HEK293 (cell line): Measurements from ENCODE around the gene GBA2.

Source experiments
- CTCF ChIA-PET: fragments of 350-600 bp; formaldehyde crosslinking; extraction: SDS; loops from one replicate; lab custom pipeline; 2021; ENCODE audit warnings: antibody characterized with exemption; lab: Yijun Ruan, JAX
- POLR2A ChIA-PET: fragments of 300-600 bp; formaldehyde crosslinking; extraction: SDS; loops from one replicate; lab custom pipeline; 2020; ENCODE audit warnings: antibody characterized with exemption, inconsistent platforms; lab: Yijun Ruan, JAX
- H3K27ac ChIP-seq: fragments of 200-500 bp; sonication (Bioruptor generic); 2 replicates; pipeline ENCODE4 v1.5.1; 2014; ENCODE audit warnings: low read depth, low read length, control low read depth, inconsistent platforms; ENCODE audit errors: extremely low read depth
- H3K36me3 ChIP-seq, 2 experiments: fragments of 200-500 bp in 1 of 2; sonication (Bioruptor generic) in 1 of 2; 1 replicate in 1 of 2; 2 replicates in 1 of 2; pipeline ENCODE4 v1.5.1; 2014 to 2017; ENCODE audit warnings: inconsistent platforms in 2 of 2, low read length in 2 of 2; ENCODE audit not compliant: control insufficient read depth in 2 of 2, insufficient read depth in 1 of 2
- H3K4me1 ChIP-seq: fragments of 200-500 bp; sonication (Bioruptor generic); 2 replicates; pipeline ENCODE4 v1.5.1; 2014; ENCODE audit warnings: mild to moderate bottlenecking, low read length, inconsistent platforms; ENCODE audit not compliant: control insufficient read depth, insufficient read depth
- H3K4me3 ChIP-seq: 2 replicates; pipeline ENCODE4 v1.5.1; 2011; ENCODE audit warnings: low read depth, mild to moderate bottlenecking, control low read depth, low read length, moderate library complexity
- H3K9me3 ChIP-seq: fragments of 200-500 bp; sonication (Bioruptor generic); 2 replicates; pipeline ENCODE4 v1.5.1; 2014; ENCODE audit warnings: low read depth, low read length, inconsistent platforms; ENCODE audit not compliant: control insufficient read depth, insufficient read depth
- BCL11A ChIP-seq: fragments of 450-650 bp; formaldehyde crosslinking; IDR thresholded peaks from 2 replicates; pipeline ENCODE4 v1.5.1; 2016; ENCODE audit warnings: low read depth, missing biosample characterization, missing genetic modification characterization
- BCL11B ChIP-seq: fragments of 450-650 bp; formaldehyde crosslinking; IDR thresholded peaks from 2 replicates; pipeline ENCODE4 v1.5.1; 2016; ENCODE audit warnings: low read depth, missing biosample characterization, missing genetic modification characterization
- FEZF1 ChIP-seq: fragments of 450-650 bp; formaldehyde crosslinking; IDR thresholded peaks from 2 replicates; pipeline ENCODE4 v1.5.1; 2016; ENCODE audit warnings: missing biosample characterization, missing genetic modification characterization
- OSR2 ChIP-seq: fragments of 450-650 bp; formaldehyde crosslinking; IDR thresholded peaks from 2 replicates; pipeline ENCODE4 v1.5.1; 2016; ENCODE audit warnings: missing biosample characterization, missing genetic modification characterization
- REPIN1 ChIP-seq: fragments of 450-650 bp; formaldehyde crosslinking; IDR thresholded peaks from 2 replicates; pipeline ENCODE4 v1.5.1; 2017; ENCODE audit warnings: missing biosample characterization, missing genetic modification characterization, low read depth
- SCRT1 ChIP-seq: fragments of 450-650 bp; formaldehyde crosslinking; IDR thresholded peaks from 2 replicates; pipeline ENCODE4 v1.5.1; 2016; ENCODE audit warnings: missing biosample characterization, missing genetic modification characterization, borderline replicate concordance
- ZBTB11 ChIP-seq: fragments of 450-650 bp; formaldehyde crosslinking; conservative IDR thresholded peaks from 2 replicates; pipeline ENCODE4 v1.5.1; 2016; ENCODE audit warnings: low read depth, missing biosample characterization, missing genetic modification characterization
- ZFP69B ChIP-seq: fragments of 450-650 bp; formaldehyde crosslinking; IDR thresholded peaks from 2 replicates; pipeline ENCODE4 v1.5.1; 2016; ENCODE audit warnings: missing biosample characterization, missing genetic modification characterization
- ZNF16 ChIP-seq: fragments of 450-650 bp; formaldehyde crosslinking; IDR thresholded peaks from 2 replicates; pipeline ENCODE4 v1.5.1; 2016; ENCODE audit warnings: low read depth, missing biosample characterization, missing genetic modification characterization
- ZNF2 ChIP-seq: fragments of 450-650 bp; formaldehyde crosslinking; IDR thresholded peaks from 2 replicates; pipeline ENCODE4 v1.5.1; 2016; ENCODE audit warnings: missing biosample characterization, missing genetic modification characterization
- ZNF214 ChIP-seq: fragments of 450-650 bp; formaldehyde crosslinking; IDR thresholded peaks from 2 replicates; pipeline ENCODE4 v1.5.1; 2017; ENCODE audit warnings: missing biosample characterization, mild to moderate bottlenecking, missing genetic modification characterization, borderline replicate concordance
- ZNF280D ChIP-seq: fragments of 450-650 bp; formaldehyde crosslinking; IDR thresholded peaks from 2 replicates; pipeline ENCODE4 v1.5.1; 2016; ENCODE audit warnings: missing biosample characterization, missing genetic modification characterization
- ZNF404 ChIP-seq: fragments of 450-650 bp; formaldehyde crosslinking; IDR thresholded peaks from 2 replicates; pipeline ENCODE4 v1.5.1; 2017; ENCODE audit warnings: missing biosample characterization, missing genetic modification characterization
- ZNF433 ChIP-seq: fragments of 450-650 bp; formaldehyde crosslinking; IDR thresholded peaks from 2 replicates; pipeline ENCODE4 v1.5.1; 2016; ENCODE audit warnings: missing biosample characterization, missing genetic modification characterization, low read depth
- ZNF488 ChIP-seq: fragments of 450-650 bp; formaldehyde crosslinking; IDR thresholded peaks from 2 replicates; pipeline ENCODE4 v1.5.1; 2016; ENCODE audit warnings: missing biosample characterization, missing genetic modification characterization
- ZNF544 ChIP-seq: fragments of 450-650 bp; formaldehyde crosslinking; IDR thresholded peaks from 2 replicates; pipeline ENCODE4 v1.5.0; 2017; ENCODE audit warnings: missing biosample characterization, missing genetic modification characterization
- ZNF585B ChIP-seq: fragments of 450-650 bp; formaldehyde crosslinking; IDR thresholded peaks from 2 replicates; pipeline ENCODE4 v1.5.1; 2016; ENCODE audit warnings: missing biosample characterization, missing genetic modification characterization
- ZNF600 ChIP-seq: fragments of 450-650 bp; formaldehyde crosslinking; IDR thresholded peaks from 2 replicates; pipeline ENCODE4 v1.5.1; 2016; ENCODE audit warnings: missing biosample characterization, missing genetic modification characterization
- ZNF624 ChIP-seq: fragments of 450-650 bp; formaldehyde crosslinking; IDR thresholded peaks from 2 replicates; pipeline ENCODE4 v1.5.1; 2017; ENCODE audit warnings: missing biosample characterization, missing genetic modification characterization
- ZNF785 ChIP-seq: fragments of 450-650 bp; formaldehyde crosslinking; IDR thresholded peaks from 2 replicates; pipeline ENCODE4 v1.5.1; 2016; ENCODE audit warnings: missing biosample characterization, missing genetic modification characterization
- ZNF792 ChIP-seq: fragments of 450-650 bp; formaldehyde crosslinking; IDR thresholded peaks from 2 replicates; pipeline ENCODE4 v1.5.1; 2016; ENCODE audit warnings: missing biosample characterization, missing genetic modification characterization

GBA2 gene

DNA sequence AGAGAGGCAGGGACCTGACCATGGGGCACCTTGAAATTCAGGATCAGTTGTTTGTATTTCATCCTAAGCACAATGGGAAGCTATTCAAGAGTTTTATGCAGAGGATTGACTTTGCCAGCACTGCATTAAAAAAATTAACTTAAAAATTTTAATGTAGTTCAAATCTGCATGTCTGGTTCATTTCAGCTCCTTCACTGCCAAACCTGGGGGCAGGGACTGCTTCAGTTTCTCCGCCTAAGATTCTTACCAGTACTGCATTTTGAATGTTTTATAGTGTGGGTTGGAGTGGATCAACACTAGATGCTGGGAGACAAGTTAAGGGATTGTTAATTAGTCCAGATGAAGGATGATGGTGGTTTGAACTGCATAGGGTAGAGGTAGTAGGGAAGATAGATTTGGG lies 20.7 kb upstream of the GBA2 start:
- Histone ChIP-seq H3K9me3 (no peaks in the 10 kb centered on the region), H3K36me3 (no peaks in the 10 kb centered on the region), H3K27ac (no peak overlapping the region), H3K4me3 (no peak overlapping the region), H3K4me1 (peaks cover 15% of the 10 kb centered on the region)
- ChIA-PET CTCF (interaction anchor here (0.7 to 1.5 kb wide), 5 partner anchors 12 to 217 kb away, joined by 3 to 9 read pairs (median 3); no protein-coding TSS in a partner anchor), POLR2A (interaction anchor here (1.3 kb wide), 1 partner anchor 9 kb away, joined by 4 read pairs; no protein-coding TSS in a partner anchor)
- TF ChIP-seq BCL11B (no peak), ZNF214 (no peak), SCRT1 (tag by site-specific recombination) (no peak), ZNF544 (tag by site-specific recombination) (no peak), ZNF785 (tag by site-specific recombination) (no peak), ZBTB11 (no peak), ZNF488 (no peak)

DNA sequence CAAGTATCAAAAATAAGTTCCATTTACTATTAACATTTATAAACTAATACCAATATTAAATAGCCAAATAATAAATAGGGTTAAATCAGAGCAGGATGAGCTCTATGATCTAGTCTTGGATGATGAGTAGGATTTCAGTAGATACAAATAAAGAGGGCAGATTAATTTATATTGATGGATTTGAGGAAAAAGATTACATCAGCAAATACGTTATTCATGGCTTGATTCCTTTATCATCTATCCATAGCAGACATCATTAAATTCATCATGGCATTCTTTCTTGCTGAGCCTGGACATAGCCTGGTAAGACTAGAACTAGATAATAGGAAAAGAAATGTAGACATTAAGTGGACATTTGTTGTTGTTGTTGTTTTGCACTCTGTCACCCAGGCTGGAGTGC lies 18.4 kb upstream of the GBA2 start:
- POLR2A ChIA-PET: interaction anchor here (0.7 kb wide), 1 partner anchor 44 kb away, joined by 6 read pairs; the partner anchor contains the start of gene SPAG8

More for the DNA sequence above, 18.4 kb upstream of the GBA2 start:
- Histone ChIP-seq H3K27ac (no peak overlapping the region), H3K9me3 (no peaks in the 10 kb centered on the region), H3K36me3 (no peaks in the 10 kb centered on the region), H3K4me3 (no peak overlapping the region), H3K4me1 (peaks cover 15% of the 10 kb centered on the region)
- TF ChIP-seq ZFP69B (no peak), ZNF792 (tag by site-specific recombination) (no peak), FEZF1 (tag by site-specific recombination) (no peak), ZNF2 (no peak), ZNF600 (no peak), SCRT1 (tag by site-specific recombination) (no peak), REPIN1 (no peak), ZNF16 (tag by site-specific recombination) (no peak), ZNF624 (tag by site-specific recombination) (no peak), ZNF585B (tag by site-specific recombination) (no peak), OSR2 (tag by site-specific recombination) (no peak), ZNF433 (tag by site-specific recombination) (no peak), ZNF280D (tag by site-specific recombination) (no peak), ZNF404 (no peak), BCL11A (tag by site-specific recombination) (no peak)
- CTCF ChIA-PET: no interaction called here
